Measurements from ENCODE around the gene KLK15.

GRCh38 chr19:50842130-50842529 lies 8.8 kb upstream of the KLK15 start:
- TF ChIP-seq CTCF (IDR thresholded peaks at IDR 0.05; ENCODE audit: insufficient read depth, low read length) (no peak), POLR2AphosphoS5 (IDR thresholded peaks at IDR 0.05; ENCODE audit: low read depth) (no peak), GABPA (IDR thresholded peaks at IDR 0.05; ENCODE audit: low read depth) (no peak), SPI1 (IDR thresholded peaks at IDR 0.05; ENCODE audit: borderline replicate concordance, low read depth) (no peak), REST (IDR thresholded peaks at IDR 0.05; ENCODE audit: insufficient replicate concordance, low read depth) (no peak)
